HG02840 (cell line): ENCODE data around the gene KCNQ1OT1.

Experiments
- ATAC-seq: cut with Tn5 transposase; IDR thresholded peaks from one replicate; pipeline ENCODE4 v1.9.1; 2021; ENCODE audit warnings: mild to moderate bottlenecking, moderate library complexity, moderate number of reproducible peaks; ENCODE audit not compliant: unreplicated experiment, low FRiP score

Gene KCNQ1OT1

GRCh38 chr11:2722955-2723354, 23.2 kb upstream of the KCNQ1OT1 start:
- ATAC-seq, result no peak

GRCh38 chr11:2721210-2721916, 21.6 kb upstream of the KCNQ1OT1 start:
- no peak for ATAC-seq

- ATAC-seq, result no peak
Observed at GRCh38 chr11:2719831-2720590, 20.2 kb upstream of the KCNQ1OT1 start.

- ATAC-seq, result no peak
Observed at GRCh38 chr11:2718817-2719438, 19.1 kb upstream of the KCNQ1OT1 start.

DNA sequence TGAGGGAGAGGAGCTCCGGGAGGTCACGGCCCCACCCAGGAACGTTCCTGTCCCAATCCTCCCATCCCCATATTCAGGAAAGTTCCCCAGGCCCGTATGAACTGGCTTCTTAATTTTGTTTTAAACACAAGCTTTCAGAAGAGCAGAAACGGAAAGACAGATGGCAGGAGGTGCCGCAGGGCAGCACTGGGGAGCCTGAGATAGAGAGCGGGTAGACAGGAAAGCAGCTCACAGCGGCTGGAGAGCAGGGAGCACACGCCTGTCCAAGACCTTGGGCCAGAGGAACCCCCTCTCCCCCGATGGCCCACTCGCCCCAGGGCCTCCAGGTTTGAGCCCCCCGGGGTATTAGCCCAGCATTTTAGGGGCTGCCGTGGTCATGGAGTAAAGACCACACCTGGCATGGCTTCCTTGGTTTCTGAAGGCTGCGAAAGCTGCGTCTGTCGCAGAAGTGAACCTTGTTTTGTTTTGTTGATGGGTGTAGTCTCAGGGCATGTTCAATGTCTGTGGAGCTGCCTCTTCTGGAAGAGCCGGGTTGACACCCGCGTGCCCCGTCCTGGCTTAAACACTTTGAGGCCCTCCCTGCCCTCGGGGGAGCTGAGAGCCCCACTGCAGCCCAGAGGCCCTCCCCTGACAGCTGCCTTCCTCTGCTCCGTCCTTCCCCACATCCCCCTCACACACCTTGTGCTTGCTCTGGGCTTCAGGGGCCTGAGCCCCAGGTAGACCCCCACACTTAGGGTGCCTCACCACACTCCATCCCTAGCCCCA, 17.9 kb upstream of the KCNQ1OT1 start:
- ATAC-seq, result no peak

DNA sequence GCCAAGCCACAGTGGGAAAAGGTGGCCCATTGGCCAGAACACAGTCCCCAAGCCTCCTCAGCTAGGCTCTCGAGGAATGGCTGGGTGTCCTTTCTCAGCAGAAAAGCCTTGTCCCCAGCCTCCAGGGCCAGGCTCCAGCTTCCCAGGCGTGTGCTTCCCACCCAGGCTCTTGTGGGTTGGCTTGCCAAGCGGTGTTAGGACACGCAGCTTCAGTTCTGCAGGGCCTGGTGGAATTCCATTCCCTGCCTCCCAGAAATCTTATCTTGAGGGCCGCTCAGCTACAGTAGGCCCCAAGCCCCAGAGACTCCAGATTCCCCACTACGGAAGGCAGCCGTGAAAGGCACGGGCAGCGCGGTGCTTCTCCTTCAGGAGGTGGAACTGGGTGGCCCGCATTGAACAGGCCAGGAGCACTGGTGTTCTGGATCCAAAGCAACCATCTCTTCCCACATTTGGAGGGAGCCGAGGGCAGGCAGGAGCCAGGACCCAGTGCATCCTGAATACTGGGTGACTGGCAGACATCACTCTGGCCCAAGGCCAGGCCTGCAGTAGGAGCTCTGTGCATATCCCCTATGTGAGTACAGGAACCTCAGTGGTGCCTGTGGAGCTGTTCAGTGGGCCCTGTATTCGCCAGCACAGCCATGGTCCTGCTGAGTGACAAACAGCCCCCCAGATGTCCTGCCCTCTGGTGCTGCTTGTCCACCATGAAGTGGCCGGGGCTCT, 16.7 kb upstream of the KCNQ1OT1 start:
- ATAC-seq, result no peak

DNA sequence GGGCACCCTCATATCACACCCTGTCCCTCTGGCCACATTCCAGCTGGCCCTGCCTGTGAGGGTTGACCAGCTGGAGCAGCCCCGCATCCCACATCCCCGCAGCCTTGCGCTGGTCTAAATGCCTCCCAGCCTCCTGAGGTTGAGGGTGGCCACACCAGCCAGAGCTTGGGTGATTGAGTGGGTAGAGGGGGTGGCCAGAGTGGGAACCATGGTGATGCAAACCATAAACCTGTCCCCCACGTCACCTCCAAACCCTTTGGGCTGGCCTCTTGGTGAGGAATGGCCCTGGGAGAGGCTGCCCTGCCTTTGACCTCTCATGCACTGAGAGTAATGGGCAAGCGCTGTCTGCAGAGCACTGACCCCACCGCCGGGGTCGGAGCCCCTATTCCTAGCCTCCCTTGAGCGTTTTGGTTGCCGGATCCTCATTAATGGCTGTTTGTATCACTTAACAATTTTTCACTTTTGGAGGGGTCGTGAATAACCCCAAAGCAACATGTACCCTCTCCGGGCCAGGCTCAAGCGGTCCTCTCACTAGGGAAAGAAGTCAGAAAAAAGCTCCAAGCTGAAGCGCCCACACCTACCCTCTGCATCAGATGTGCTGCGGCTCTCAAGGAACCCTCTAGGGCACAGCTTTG, 16.0 kb upstream of the KCNQ1OT1 start:
- no peak for ATAC-seq

DNA sequence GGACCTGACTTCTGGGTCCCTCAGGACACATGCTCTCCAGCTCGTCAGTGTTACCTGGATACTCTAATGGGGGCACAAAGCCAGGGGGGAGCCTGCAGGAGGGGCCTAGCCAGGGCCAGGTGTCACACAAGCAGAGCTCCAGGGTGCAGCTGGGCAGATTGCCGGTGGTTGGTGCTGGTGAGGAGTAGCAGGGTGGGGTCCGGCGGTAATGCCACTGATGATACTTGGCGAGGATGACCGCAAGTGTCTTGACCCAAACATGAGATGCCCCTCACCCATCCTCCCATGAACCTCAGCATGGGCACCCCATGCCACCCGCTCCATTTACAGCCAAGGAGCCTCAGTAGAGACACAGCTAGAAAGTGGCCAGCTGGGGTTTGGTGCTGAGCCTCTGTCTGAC, 15.1 kb upstream of the KCNQ1OT1 start:
- ATAC-seq, result no peak

- ATAC-seq, result no peak
Observed at GRCh38 chr11:2714463-2714800, 14.6 kb upstream of the KCNQ1OT1 start.

DNA sequence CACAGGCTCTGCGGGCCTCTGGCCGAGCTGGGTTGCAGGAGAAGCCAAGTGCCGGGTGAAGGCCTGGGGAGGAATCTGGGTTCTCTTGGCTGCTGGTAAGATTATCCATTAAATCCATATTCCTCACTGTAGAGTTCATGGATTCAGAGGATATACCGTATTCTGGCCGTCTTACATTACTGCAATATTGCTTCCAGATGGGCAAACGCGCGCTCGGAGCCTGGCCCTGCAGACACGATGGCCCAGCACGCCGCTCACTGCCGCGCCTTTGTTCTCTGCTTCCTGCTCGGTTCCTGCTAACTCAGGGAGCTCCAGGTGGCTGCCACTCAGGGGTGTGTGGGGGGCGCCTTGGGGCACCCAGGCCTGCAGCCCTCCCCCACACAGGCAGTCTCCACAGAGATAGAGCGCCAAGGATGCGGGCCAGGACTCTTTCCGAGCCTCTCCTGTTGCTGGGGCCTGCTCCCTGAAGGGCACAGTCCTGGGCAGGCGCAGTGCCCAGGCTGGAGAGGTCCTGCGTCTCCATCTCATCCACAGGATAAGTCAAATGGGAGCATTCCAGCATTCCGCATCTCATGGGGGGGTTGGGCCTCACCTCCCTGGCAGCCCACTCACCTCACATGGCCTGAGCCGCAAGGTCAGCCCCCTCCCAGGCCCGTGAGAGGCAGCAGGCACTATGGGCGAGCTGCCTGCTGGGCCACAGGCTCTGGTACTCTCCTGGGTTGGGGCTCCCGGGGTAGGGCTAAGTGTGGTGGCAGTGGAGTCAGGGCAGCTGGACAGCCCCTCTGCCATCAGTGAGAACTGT, 14.1 kb upstream of the KCNQ1OT1 start:
- ATAC-seq, result no peak

DNA sequence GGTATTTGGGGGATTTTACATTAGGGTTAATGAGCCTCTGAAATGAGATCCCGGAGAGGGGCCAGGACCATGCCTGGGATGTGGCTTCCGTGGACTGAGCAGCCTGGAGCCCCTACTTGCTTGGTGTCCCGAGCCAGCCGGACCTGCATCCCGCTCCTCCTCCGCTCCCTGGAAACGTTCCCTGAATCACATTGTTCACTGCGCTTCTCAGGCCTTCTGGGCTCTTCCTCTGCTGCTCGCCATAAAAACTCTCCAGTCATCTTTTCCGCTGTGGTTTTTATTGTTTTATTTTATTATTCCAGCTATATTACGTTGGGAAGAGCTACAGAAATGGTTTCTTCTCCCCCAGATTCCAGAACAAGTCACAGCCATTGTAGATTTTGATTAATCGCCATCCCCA, 13.3 kb upstream of the KCNQ1OT1 start:
- ATAC-seq, result no peak

DNA sequence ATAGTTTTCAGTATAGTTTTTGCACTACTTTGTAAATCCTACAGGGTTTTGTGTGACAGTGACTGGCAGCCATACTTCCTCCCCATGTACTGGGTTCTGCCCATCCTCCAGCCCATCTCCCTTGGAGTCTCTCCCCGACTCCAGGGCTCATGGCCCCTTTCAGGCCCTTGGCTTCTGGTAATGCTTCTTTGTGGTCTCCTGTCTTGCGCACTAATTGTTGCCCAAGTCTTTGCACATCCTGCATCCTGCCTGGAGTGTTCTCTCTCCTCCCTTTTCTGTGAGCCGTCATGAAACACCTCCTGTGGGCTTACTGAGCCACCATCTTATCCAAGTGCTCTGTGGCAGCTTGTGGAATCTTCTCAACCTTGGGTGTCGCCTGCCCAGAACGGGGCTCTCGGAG, 11.4 kb upstream of the KCNQ1OT1 start:
- ATAC-seq, result no peak

GRCh38 chr11:2709429-2709828, 9.6 kb upstream of the KCNQ1OT1 start:
- no peak for ATAC-seq

- no peak for ATAC-seq
Observed at GRCh38 chr11:2708757-2709281, 9.0 kb upstream of the KCNQ1OT1 start.

DNA sequence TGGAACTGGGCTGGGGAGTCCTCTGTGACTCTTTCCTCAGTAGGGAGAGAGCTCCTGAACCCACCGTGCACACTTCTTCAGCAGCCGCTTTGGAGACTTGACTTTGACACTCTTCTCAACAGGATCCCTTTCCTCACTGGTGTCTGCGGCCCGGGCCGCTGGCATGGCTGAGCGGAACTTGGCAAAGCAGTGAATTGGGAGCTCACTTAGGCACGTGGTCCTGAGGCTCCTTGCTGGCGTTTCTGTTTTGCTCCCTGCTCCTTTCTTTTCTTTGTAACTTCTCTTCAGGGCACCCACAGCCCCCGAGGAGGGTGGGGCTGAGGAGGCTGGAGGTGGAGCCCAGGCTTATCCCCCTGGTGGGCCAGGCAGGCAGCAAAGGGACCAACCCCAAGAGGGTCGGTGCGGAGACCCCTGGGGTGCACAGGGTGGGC, 8.4 kb upstream of the KCNQ1OT1 start:
- ATAC-seq, result no peak

DNA sequence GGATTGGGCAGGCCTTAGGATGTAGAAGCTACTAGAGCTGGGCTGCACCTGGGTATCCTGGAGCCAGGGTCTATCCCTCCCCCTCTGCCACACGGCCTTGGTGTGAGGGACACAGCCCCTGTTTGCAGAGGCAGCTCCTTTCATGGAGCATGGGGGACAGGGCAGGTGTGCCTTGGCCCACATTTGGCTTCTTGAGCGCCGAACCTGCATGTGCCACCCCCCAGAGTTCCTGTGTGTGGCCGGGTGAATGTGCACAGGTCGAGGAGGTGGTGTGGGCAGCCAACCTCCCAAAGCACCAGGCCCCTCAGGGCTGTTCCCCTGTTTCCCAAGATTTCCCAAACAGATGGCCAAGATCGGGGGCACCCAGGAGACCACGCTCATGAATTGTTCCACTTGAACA, 7.9 kb upstream of the KCNQ1OT1 start:
- ATAC-seq, result no peak

GRCh38 chr11:2706321-2706720, 6.5 kb upstream of the KCNQ1OT1 start:
- ATAC-seq, result no peak

- no peak for ATAC-seq
Observed at GRCh38 chr11:2704896-2705606, 5.3 kb upstream of the KCNQ1OT1 start.
